HL-60/S4 (cell line): ENCODE measurements around the gene S100A1.
"Not testable (repeated sequence)": the region's sequence is repeated elsewhere in the genome, so short reads cannot be mapped to it uniquely, and the experiment has no call there.

ENCODE experiments used
- in situ Hi-C: fragments of 300-500 bp; cut with MboI; formaldehyde crosslinking; loops from 2 replicates; pipeline ENCODE4 v1.14.3; 2022; ENCODE audit warnings: low sequenced_read_pairs

S100A1 gene

DNA sequence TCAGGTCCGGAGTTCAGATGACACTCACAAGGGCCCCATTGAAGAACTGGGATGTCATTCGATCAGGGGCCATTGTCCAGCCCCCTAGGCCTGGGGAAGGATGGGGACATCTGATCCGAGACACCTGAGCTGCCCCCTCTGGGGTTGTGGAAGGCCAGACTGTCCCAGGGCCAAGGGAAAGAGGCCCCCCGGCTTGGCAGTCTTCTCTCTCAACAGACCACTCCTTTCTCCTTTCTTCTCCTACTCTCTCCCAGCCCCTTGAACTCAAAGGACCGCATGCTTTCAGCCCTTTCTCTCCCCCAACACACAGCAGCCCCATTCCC lies 1.1 kb downstream of the S100A1 start:
- in situ Hi-C loops = loop anchor here (10.0 kb wide), 1 partner anchor 55 kb away; no protein-coding TSS in a partner anchor

DNA sequence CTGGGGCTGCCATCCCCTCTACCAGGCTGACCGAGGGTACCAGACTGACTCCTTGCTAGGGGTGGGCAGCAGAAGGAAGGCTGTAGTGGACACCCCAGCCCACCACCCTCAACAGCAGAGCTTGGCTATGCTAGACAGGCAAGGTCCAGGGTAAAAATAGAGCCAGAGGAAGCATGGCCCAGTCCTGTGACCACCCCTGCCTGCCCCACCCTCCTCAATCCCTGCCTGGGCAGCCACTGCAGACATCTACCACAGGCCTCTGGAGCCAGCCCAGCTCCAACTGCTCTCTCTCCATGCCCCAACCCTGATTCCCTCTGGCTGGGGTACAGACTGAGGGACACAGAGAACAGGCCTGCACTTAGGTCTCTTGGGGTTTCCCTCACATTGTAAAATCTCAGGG lies 1.7 kb downstream of the S100A1 start:
- in situ Hi-C loops = loop anchor here (10.0 kb wide), 1 partner anchor 55 kb away; no protein-coding TSS in a partner anchor

GRCh38 chr1:153630384-153630783 lies 2.1 kb downstream of the S100A1 start:
- in situ Hi-C loops = no loop called here

GRCh38 chr1:153631047-153632022 lies 3.1 kb downstream of the S100A1 start:
- in situ Hi-C loops = no loop called here

GRCh38 chr1:153633161-153633753 lies 5.0 kb downstream of the S100A1 start:
- in situ Hi-C loops = no loop called here

- in situ Hi-C loops = no loop called here
These were observed 5.8 kb downstream of the S100A1 start, which contains the start of gene CHTOP for GRCh38 chr1:153633754-153634665. Gene CHTOP, plus strand, starts transcription at chr1:153634066. Its CDS starts 2,523 bp downstream, at chr1:153636589.

- in situ Hi-C loops = no loop called here
These were observed 7.6 kb downstream of the S100A1 start for GRCh38 chr1:153635872-153636271.

- in situ Hi-C loops = no loop called here
These were observed 8.1 kb downstream of the S100A1 start for GRCh38 chr1:153636312-153636711.

DNA sequence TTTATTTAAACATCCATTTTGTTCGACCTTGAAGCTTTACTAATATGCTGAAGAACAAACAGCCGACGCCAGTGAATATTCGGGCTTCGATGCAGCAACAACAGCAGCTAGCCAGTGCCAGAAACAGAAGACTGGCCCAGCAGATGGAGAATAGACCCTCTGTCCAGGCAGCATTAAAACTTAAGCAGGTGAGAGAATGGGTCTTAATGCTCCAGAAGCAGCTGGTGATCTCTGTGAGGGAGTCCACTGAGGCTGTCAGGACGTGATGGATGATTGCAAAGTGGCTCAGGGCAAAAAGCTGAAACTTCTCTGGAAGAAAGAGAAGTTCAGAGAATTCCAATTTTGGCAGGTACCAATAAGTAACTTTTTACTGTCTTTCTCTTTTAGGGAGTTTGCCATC lies 10.0 kb downstream of the S100A1 start:
- in situ Hi-C loops = no loop called here

- in situ Hi-C loops = no loop called here
These were observed 11.0 kb downstream of the S100A1 start for GRCh38 chr1:153639280-153639679.

DNA sequence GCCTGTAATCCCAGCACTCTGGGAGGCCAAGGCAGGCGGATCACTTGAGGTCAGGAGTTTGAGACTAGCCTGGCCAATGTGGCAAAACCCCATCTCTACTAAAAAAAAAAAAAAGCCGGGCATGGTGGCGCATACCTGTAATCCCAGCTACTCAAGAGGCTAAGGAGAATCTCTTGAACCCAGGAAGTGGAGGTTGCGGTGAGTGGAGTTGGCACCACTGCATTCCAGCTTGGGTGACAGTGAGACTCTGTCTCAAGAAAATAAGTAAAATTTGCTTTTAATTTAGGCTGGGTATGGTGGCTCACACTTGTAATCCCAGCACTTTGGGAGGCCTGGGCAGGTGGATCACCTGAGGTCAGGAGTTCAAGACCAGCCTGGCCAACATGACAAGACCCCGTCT lies 12.0 kb downstream of the S100A1 start:
- in situ Hi-C loops = not testable (repeated sequence)

DNA sequence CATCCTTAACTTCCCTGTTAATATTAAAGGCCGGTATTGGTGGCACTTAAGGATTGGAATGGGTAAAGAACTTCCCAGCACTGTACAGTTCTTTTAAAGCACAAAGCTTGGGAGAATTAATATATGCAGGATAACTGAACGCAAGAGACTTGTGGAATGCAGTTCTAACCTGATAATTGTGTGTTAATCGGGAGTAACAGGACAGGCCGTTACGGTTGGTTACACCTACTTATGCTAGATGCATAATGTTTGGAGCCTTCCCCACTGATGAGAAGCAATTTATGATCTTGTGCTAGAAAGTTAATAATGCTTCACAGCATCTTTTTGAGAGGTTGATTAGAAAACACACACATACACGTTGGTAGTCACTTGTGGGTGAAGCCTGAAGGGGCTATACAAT lies 12.6 kb downstream of the S100A1 start:
- in situ Hi-C loops = no loop called here

DNA sequence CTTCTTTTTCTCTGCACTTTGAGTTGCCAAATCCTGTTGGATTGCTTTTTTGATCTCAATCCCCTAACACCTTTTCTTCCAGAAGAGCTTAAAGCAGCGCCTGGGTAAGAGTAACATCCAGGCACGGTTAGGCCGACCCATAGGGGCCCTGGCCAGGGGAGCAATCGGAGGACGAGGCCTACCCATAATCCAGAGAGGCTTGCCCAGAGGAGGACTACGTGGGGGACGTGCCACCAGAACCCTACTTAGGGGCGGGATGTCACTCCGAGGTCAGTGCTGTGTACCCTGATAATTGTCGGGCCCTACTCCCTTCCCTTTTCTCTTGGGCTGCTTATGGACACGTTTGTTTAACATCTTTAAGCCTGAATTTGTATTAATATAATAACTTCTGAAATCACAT lies 13.9 kb downstream of the S100A1 start:
- in situ Hi-C loops = no loop called here

DNA sequence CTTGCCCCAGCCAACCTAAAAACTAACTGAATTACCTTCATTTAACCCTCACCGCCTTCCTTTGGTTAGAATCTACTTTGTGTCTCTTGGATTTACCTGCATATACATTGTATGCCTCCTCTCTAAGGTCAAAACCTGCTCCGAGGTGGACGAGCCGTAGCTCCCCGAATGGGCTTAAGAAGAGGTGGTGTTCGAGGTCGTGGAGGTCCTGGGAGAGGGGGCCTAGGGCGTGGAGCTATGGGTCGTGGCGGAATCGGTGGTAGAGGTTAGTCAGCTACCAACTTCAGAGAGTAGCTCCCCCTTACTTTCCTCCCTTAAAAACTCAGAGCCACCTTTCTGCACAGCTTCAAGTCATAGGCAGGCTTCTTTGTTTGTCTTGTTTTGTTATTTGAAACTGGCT lies 14.9 kb downstream of the S100A1 start:
- in situ Hi-C loops = no loop called here

DNA sequence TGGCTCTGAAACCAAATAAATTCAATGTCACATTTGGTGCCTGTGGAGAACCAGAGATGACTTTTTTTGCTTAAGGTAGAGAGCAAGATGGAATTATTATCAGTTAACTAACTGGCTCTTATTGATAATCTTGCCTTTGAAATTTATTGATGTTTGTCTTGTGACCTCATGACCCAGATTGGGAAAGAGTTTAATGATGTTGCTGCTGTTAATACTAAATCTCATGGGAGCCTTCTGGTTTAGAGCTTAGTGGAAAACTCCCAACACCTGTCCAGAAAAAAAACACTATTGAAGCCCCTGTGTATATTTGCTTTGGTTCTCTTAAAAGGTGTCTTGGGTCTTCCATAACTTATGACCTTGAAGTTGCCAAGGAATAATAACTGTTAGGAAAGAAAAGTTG lies 15.6 kb downstream of the S100A1 start:
- in situ Hi-C loops = no loop called here

DNA sequence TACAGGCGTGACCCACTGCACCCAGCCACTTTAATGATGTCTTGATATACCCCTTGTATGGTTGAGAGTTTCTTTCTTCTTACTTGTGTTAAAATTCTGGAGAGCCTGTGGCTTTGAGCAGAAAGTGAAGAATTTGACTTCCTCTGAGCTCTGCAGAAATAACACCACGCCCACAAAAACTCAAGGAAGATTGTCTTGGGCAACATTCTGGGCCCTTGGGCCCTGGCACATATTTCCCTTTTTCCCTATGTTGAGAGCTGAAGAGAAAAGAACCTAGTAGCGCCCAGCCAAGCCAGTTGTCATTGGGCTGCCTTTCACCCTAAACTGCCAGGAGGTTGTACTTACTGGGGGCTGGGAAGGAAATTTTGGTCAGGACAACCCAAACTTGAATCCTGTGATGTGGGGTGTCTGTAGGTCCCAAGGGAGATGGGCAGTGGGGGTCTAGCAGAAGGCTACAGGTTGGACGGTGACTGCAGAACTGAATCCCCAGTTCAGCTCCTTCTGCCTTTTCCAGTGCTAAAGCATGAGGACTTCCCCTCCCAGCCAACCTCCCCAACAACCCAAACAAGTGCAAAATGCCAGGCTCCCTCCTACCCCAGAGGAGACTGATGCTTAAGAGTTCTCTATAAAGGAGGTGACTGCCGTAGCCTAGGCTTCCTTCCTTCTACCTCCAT lies 18.6 kb downstream of the S100A1 start:
- in situ Hi-C loops = no loop called here

- in situ Hi-C loops = no loop called here
These were observed 19.1 kb downstream of the S100A1 start for GRCh38 chr1:153647346-153647714.

DNA sequence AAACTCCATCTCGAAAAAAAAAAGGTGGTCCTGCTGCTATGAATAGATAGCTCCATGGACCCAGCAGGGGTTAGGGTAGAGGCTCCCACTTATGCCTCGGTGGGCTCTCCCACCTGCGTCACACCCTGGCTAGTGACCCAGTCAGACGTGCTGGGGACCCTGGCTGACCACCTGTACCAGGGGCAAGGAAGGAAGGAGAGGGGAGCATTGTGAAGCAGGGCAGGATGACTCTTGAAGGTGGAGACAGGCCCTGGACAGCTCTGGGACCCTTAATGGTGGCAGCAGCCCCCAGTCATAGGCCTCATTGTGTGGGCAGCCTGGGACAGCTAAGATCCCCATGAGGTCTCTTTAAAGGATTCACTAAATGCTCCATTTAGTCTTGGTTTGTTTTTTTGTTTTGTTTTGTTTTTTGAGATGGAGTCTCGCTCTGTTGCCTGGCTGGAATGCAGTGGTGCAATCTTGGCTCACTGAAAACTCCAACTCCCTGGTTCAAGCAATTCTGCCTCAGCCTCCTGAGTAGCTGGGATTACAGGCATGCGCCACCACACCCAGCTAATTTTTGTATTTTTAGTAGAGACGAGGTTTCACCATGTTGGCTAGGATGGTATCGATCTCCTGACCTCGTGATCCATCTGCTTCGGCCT lies 19.9 kb downstream of the S100A1 start:
- in situ Hi-C loops = no loop called here

GRCh38 chr1:153649137-153649862 lies 21.1 kb downstream of the S100A1 start:
- in situ Hi-C loops = no loop called here

- in situ Hi-C loops = no loop called here
These were observed 21.6 kb downstream of the S100A1 start for GRCh38 chr1:153649863-153650235.
